H1 (cell line): ENCODE results near the gene CERT1. TPM values are rescaled to one million over a fixed set of nuclear protein-coding genes. Genes with fewer than 3 reads are reported as not detected.

Experiments
- CTCF ChIA-PET: fragments of 300-600 bp; sonication (Branson Sonifier 250); formaldehyde crosslinking; loops from one replicate; lab custom pipeline; 2021; ENCODE audit not compliant: partially characterized antibody; lab: Charles Lee
- POLR2A ChIA-PET: fragments of 300-600 bp; sonication (Branson Sonifier 250); formaldehyde crosslinking; loops from one replicate; lab custom pipeline; 2021; ENCODE audit warnings: inconsistent platforms; ENCODE audit not compliant: partially characterized antibody; lab: Charles Lee
- DNase-seq, 2 experiments: peaks; one replicate each; pipeline versions ENCODE4 v3.0.0 to v3.0.0-alpha.2; 2010 to 2022; ENCODE audit warnings: low spot score in 2 of 2, low read depth in 1 of 2, mixed read lengths in 1 of 2
- FAIRE-seq: peaks from 2 replicates; lab custom pipeline; 2011; peaks lifted over from hg19 to GRCh38; lab: Jason Lieb, UNC
- H2AFZ ChIP-seq: 2 replicates; pipeline ENCODE4 v1.8.1; 2012; ENCODE audit warnings: low read length, inconsistent platforms
- H2AK5ac ChIP-seq: 2 replicates; pipeline ENCODE4 v1.6.1; 2013; ENCODE audit warnings: low read depth, low read length
- H2BK120ac ChIP-seq: replicated peaks from 2 replicates; pipeline ENCODE3; 2013; ENCODE audit warnings: low read depth, low read length, inconsistent platforms
- H2BK12ac ChIP-seq: 2 replicates; pipeline ENCODE4 v1.6.1; 2013; ENCODE audit warnings: low read depth, low read length
- H2BK15ac ChIP-seq: 2 replicates; pipeline ENCODE4 v1.6.1; 2013; ENCODE audit warnings: low read length
- H2BK20ac ChIP-seq: 2 replicates; pipeline ENCODE4 v1.6.1; 2013; ENCODE audit warnings: low read length
- H2BK5ac ChIP-seq: 2 replicates; pipeline ENCODE4 v1.6.1; 2013; ENCODE audit warnings: low read depth, low read length
- H3K14ac ChIP-seq: 2 replicates; pipeline ENCODE4 v1.6.1; 2013; ENCODE audit warnings: inconsistent platforms; ENCODE audit not compliant: insufficient read length
- H3K18ac ChIP-seq: 2 replicates; pipeline ENCODE4 v1.6.1; 2013; ENCODE audit warnings: low read length; ENCODE audit errors: extremely low read depth
- H3K23ac ChIP-seq: 2 replicates; pipeline ENCODE4 v1.6.1; 2013; ENCODE audit warnings: inconsistent platforms; ENCODE audit not compliant: insufficient read length
- H3K23me2 ChIP-seq: 2 replicates; pipeline ENCODE4 v1.6.1; 2013; ENCODE audit warnings: low read depth, low read length
- H3K27ac ChIP-seq: 2 replicates; pipeline ENCODE4 v1.6.1; 2011; ENCODE audit warnings: low read depth, low read length, inconsistent platforms
- H3K27me3 ChIP-seq, 4 experiments: replicated peaks in 1 of 4; 1 replicate in 1 of 4; 2 replicates in 3 of 4; pipeline versions ENCODE4 v1.6.1 to v1.8.1; 2011 to 2013; ENCODE audit warnings: low read length in 3 of 4, mild to moderate bottlenecking in 3 of 4, inconsistent platforms in 2 of 4, mixed read lengths in 2 of 4, moderate library complexity in 1 of 4; ENCODE audit not compliant: control insufficient read depth in 3 of 4, insufficient read depth in 3 of 4; ENCODE audit errors: extremely low read depth in 1 of 4
- H3K36me3 ChIP-seq, 4 experiments: 2 replicates each; pipeline versions ENCODE4 v1.6.1 to v1.8.1; 2011 to 2013; ENCODE audit warnings: mild to moderate bottlenecking in 4 of 4, low read length in 3 of 4, moderate library complexity in 2 of 4, control low read depth in 1 of 4, inconsistent platforms in 1 of 4; ENCODE audit not compliant: insufficient read depth in 4 of 4, control insufficient read depth in 2 of 4
- H3K4ac ChIP-seq: replicated peaks from 2 replicates; pipeline ENCODE3; 2013; ENCODE audit warnings: low read length, low read depth, mixed read lengths, inconsistent platforms; ENCODE audit not compliant: insufficient read length
- H3K4me1 ChIP-seq, 4 experiments: replicated peaks in 1 of 4; 1 replicate in 1 of 4; 2 replicates in 3 of 4; pipeline versions ENCODE4 v1.6.1 to v1.8.1; 2011 to 2013; ENCODE audit warnings: low read length in 3 of 4, inconsistent platforms in 2 of 4, mixed read lengths in 1 of 4; ENCODE audit not compliant: insufficient read depth in 4 of 4, control insufficient read depth in 3 of 4
- H3K4me2 ChIP-seq, 2 experiments: 2 replicates each; pipeline versions ENCODE4 v1.6.1 to v1.8.1; 2011 to 2013; ENCODE audit warnings: low read depth in 2 of 2, low read length in 2 of 2, control low read depth in 1 of 2, inconsistent platforms in 1 of 2, mild to moderate bottlenecking in 1 of 2; ENCODE audit not compliant: insufficient read depth in 1 of 2
- H3K4me3 ChIP-seq, 4 experiments: fragments of 200-600, 300-600 bp in 1 of 4; sonication (generic), shearing (Covaris generic), sonication (Bioruptor Twin) in 1 of 4; 2 replicates each; pipeline versions ENCODE4 v1.5.1 to v1.8.1; 2011 to 2016; ENCODE audit warnings: low read length in 4 of 4, low read depth in 3 of 4, control low read depth in 2 of 4, inconsistent platforms in 2 of 4, mild to moderate bottlenecking in 2 of 4, mixed read lengths in 1 of 4, moderate library complexity in 1 of 4; ENCODE audit not compliant: insufficient read depth in 2 of 4; ENCODE audit errors: extremely low read depth in 1 of 4
- H3K56ac ChIP-seq: replicated peaks from 2 replicates; pipeline ENCODE3; 2013; ENCODE audit warnings: low read depth, mild to moderate bottlenecking, mixed read lengths, low read length, inconsistent platforms; ENCODE audit not compliant: insufficient read length
- H3K79me1 ChIP-seq: 2 replicates; pipeline ENCODE4 v1.6.1; 2013; ENCODE audit warnings: low read depth, low read length, control low read depth
- H3K79me2 ChIP-seq, 2 experiments: 2 replicates each; pipeline versions ENCODE4 v1.6.1 to v1.8.1; 2012 to 2013; ENCODE audit warnings: low read length in 2 of 2, mild to moderate bottlenecking in 2 of 2, inconsistent platforms in 1 of 2; ENCODE audit not compliant: insufficient read depth in 2 of 2, control insufficient read depth in 1 of 2
- H3K9ac ChIP-seq, 4 experiments: replicated peaks in 1 of 4; 1 replicate in 1 of 4; 2 replicates in 3 of 4; pipeline versions ENCODE4 v1.6.1 to v1.8.1; 2011 to 2013; ENCODE audit warnings: low read depth in 3 of 4, low read length in 3 of 4, control low read depth in 2 of 4, mild to moderate bottlenecking in 2 of 4, moderate library complexity in 2 of 4, inconsistent platforms in 1 of 4; ENCODE audit errors: extremely low read depth in 1 of 4
- H3K9me3 ChIP-seq, 2 experiments: 2 replicates each; pipeline versions ENCODE4 v1.6.1 to v1.8.1; 2012 to 2013; ENCODE audit warnings: mild to moderate bottlenecking in 2 of 2, moderate library complexity in 2 of 2, control low read depth in 1 of 2, inconsistent platforms in 1 of 2, low read depth in 1 of 2, low read length in 1 of 2, mixed read lengths in 1 of 2; ENCODE audit not compliant: insufficient read depth in 2 of 2
- H4K20me1 ChIP-seq, 2 experiments: replicated peaks in 1 of 2; 2 replicates each; pipeline versions ENCODE3 to v1.8.1; 2011 to 2013; ENCODE audit warnings: inconsistent platforms in 2 of 2, low read length in 2 of 2, mild to moderate bottlenecking in 1 of 2; ENCODE audit not compliant: insufficient read depth in 2 of 2, control insufficient read depth in 1 of 2
- H4K5ac ChIP-seq: 2 replicates; pipeline ENCODE4 v1.6.1; 2013; ENCODE audit warnings: low read length, low read depth, mixed read lengths, inconsistent platforms; ENCODE audit not compliant: insufficient read length
- H4K8ac ChIP-seq: 2 replicates; pipeline ENCODE4 v1.8.0; 2013; ENCODE audit warnings: mild to moderate bottlenecking, moderate library complexity, low read length, inconsistent platforms; ENCODE audit not compliant: insufficient read depth; ENCODE audit errors: extremely low read depth
- H4K91ac ChIP-seq: replicated peaks from 2 replicates; pipeline ENCODE3; 2013; ENCODE audit warnings: low read length, mixed read lengths, inconsistent platforms; ENCODE audit not compliant: insufficient read length
- ASH2L ChIP-seq: fragments of 200-600, 300-600 bp; sonication (generic); IDR thresholded peaks from one replicate; pipeline ENCODE4 v1.7.1; 2017; ENCODE audit warnings: low read length
- JUND ChIP-seq: IDR thresholded peaks from 2 replicates; pipeline ENCODE4 v1.6.1; 2011; ENCODE audit warnings: mild to moderate bottlenecking, improper control_type of control experiment, low read length
- KDM1A ChIP-seq: fragments of 200-600, 300-600 bp; sonication (generic); IDR thresholded peaks from 2 replicates; pipeline ENCODE4 v1.7.1; 2016; ENCODE audit warnings: mild to moderate bottlenecking, low read length, borderline replicate concordance
- PHF8 ChIP-seq: fragments of 200-600 bp; sonication (generic); conservative IDR thresholded peaks from 2 replicates; pipeline ENCODE4 v1.7.1; 2012; ENCODE audit warnings: low read depth, mild to moderate bottlenecking, inconsistent platforms, low read length, moderate library complexity
- RAD21 ChIP-seq, 2 experiments: IDR thresholded peaks in 1 of 2; conservative IDR thresholded peaks in 1 of 2; 2 replicates each; pipeline ENCODE4 v1.6.1; 2011; ENCODE audit warnings: low read depth in 2 of 2, low read length in 2 of 2, improper control_type of control experiment in 1 of 2, inconsistent platforms in 1 of 2, mild to moderate bottlenecking in 1 of 2, moderate library complexity in 1 of 2
- SAP30 ChIP-seq: fragments of 300-600 bp; sonication (generic); IDR thresholded peaks from 2 replicates; pipeline ENCODE4 v1.7.1; 2012; ENCODE audit warnings: low read length, moderate library complexity, mild to moderate bottlenecking, inconsistent platforms; ENCODE audit not compliant: insufficient read depth, insufficient replicate concordance
- TAF7 ChIP-seq: optimal IDR thresholded peaks from 2 replicates; pipeline ENCODE3; 2011; ENCODE audit warnings: low read depth, mild to moderate bottlenecking, inconsistent platforms, low read length, moderate library complexity, borderline replicate concordance
- TBP ChIP-seq: IDR thresholded peaks from 2 replicates; pipeline ENCODE4 v1.6.1; 2011; ENCODE audit warnings: low read depth, low read length, improper control_type of control experiment
- USF2 ChIP-seq: IDR thresholded peaks from 2 replicates; pipeline ENCODE4 v1.6.1; 2011; ENCODE audit warnings: low read length, improper control_type of control experiment
- WGBS, 2 experiments: shearing (Covaris generic) in 1 of 2; methylation state at CpG; one replicate each; pipeline versions ENCODE4 v1.1.6 to v1.1.7; 2013 to 2015; ENCODE audit warnings: low lambda C conversion rate in 2 of 2, mixed read lengths in 2 of 2, inconsistent platforms in 1 of 2, low coverage in 1 of 2, missing lambda C conversion rate in 1 of 2; ENCODE audit not compliant: insufficient replicate concordance in 2 of 2, insufficient coverage in 1 of 2, insufficient read length in 1 of 2; ENCODE audit errors: extremely low coverage in 1 of 2, missing lambda C conversion rate in 1 of 2; 5-methylcytosine and 5-hydroxymethylcytosine counted together
- polyA plus RNA-seq, 7 experiments: library from polyadenylated mRNA; depleted of rRNA in 3 of 7; stranded (reverse) in 5 of 7; unstranded in 2 of 7; fragments of >200 nt in 5 of 7; fragments of 200-250 nt in 2 of 7; gene quantifications; 1 replicate in 5 of 7; 2 replicates in 1 of 7; 4 replicates in 1 of 7; pipeline versions ENCODE4 v1.2.1 to v1.2.3, GENCODE V29; 2011 to 2013; ENCODE audit warnings: missing spikeins in 2 of 7, mixed read lengths in 2 of 7
- total RNA-seq: library from RNA; stranded (reverse); fragmentation: NEBNext Ultra II Directional; extraction: Animal tissue kit (Norgen Biotek cat#: 25700); gene quantifications from 2 replicates; pipeline ENCODE4 v1.2.1, GENCODE V29; 2021
- TF ChIP-seq, protein P1 (sequence below): IDR thresholded peaks from 2 replicates; pipeline ENCODE4 v1.6.1; 2012; ENCODE audit warnings: inconsistent platforms

CERT1 gene
- total and polyA plus RNA-seq, 2 of the 8 experiments (the other 6 are each of a cell fraction or from before 2014, with no cell fraction given) = 7.8 to 55.3 TPM

GRCh38 chr5:75510836-75511434 is 494 bp downstream of the CERT1 start:
- no peak overlapping the region for H3K56ac ChIP-seq
- DNase-seq (peak in 1 of 2 experiments; percentile 68), FAIRE-seq (no peak)
- no peak overlapping the region for H4K5ac ChIP-seq
- H3K79me1 ChIP-seq = peaks cover 2% of the 10 kb centered on the region; the same call in 1 of the 2 replicates
- no peak overlapping the region for H3K27ac ChIP-seq
- peak overlapping the region; percentile 70 to 90 (median 79) for H3K9ac ChIP-seq
- H4K20me1 ChIP-seq = no peaks in the 10 kb centered on the region
- H3K4me1 ChIP-seq = peaks cover 0 to 3% (median 0%) of the 10 kb centered on the region in 4 experiments; a peak in 2 of 7 replicates
- H4K91ac ChIP-seq = no peak overlapping the region
- H2AK5ac ChIP-seq = no peak overlapping the region
- WGBS, 2 experiments = 0% methylated on average over 29 of the region's 54 CpGs; no CpG with 5 or more reads in 1 of the 2 experiments
- ChIA-PET CTCF (no interaction called here), POLR2A (interaction anchor here (1.1 to 1.4 kb wide), 3 partner anchors 17 to 101 kb away, joined by 4 to 8 read pairs (median 4); partner anchors contain the start of gene ANKDD1B)
- no peak overlapping the region for H2BK20ac ChIP-seq
- H3K23ac ChIP-seq = no peak overlapping the region
- no peak overlapping the region for H2BK120ac ChIP-seq
- H3K4me2 ChIP-seq = peak overlapping the region; percentile 73 to 85
- no peaks in the 10 kb centered on the region for H3K9me3 ChIP-seq
- H3K27me3 ChIP-seq = no peaks in the 10 kb centered on the region
- H2BK12ac ChIP-seq = no peak overlapping the region
- H4K8ac ChIP-seq = peak overlapping the region; percentile 94; the same call in 1 of the 2 replicates
- H3K23me2 ChIP-seq = peaks cover 2% of the 10 kb centered on the region; the same call in 1 of the 2 replicates
- H3K79me2 ChIP-seq = peaks cover 0 to 52% of the 10 kb centered on the region in 2 experiments; a peak in 3 of 4 replicates
- no peak overlapping the region for H2AFZ ChIP-seq
- H3K14ac ChIP-seq = no peak overlapping the region
- H2BK5ac ChIP-seq = peak overlapping the region; percentile 28; the same call in 1 of the 2 replicates
- H3K4ac ChIP-seq = no peak overlapping the region
- no peak overlapping the region for H2BK15ac ChIP-seq
- no peaks in the 10 kb centered on the region; a peak in 1 of 8 replicates for H3K36me3 ChIP-seq
- H3K18ac ChIP-seq = 0 out of 2 replicates have a peak overlapping the region, but pooled peaks have one; percentile 51
- peak overlapping the region; percentile 81 to 96 (median 84) for H3K4me3 ChIP-seq
- TF ChIP-seq TAF7 (no peak), PHF8 (no peak), TBP (peak; percentile 32; the same call in 1 of the 2 replicates), KDM1A (no peak), USF2 (no peak), SAP30 (no peak), ASH2L (peak; percentile 80), RAD21 (IDR thresholded peaks at IDR 0.05 in 1 of 2, conservative IDR thresholded peaks at IDR 0.05 in 1 of 2; ENCODE audit: low read depth in 2 of 2, low read length in 2 of 2) (peak; percentile 38 to 40; a peak in 2 of 4 replicates), JUND (no peak)
- TF ChIP-seq, protein P1, sequence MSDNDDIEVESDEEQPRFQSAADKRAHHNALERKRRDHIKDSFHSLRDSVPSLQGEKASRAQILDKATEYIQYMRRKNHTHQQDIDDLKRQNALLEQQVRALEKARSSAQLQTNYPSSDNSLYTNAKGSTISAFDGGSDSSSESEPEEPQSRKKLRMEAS = peak; percentile 44; the same call in 1 of the 2 replicates
